Adrenal gland (tissue), 5 donors: Measurements from ENCODE around the gene GRID1.

ENCODE experiments used
- POLR2A ChIP-seq, 2 donors: fragments of 450-650 bp; IDR thresholded peaks; one replicate each; pipeline ENCODE4 v1.6.1; 2017; ENCODE audit warnings: antibody characterized with exemption in 2 of 2, mild to moderate bottlenecking in 2 of 2, moderate library complexity in 1 of 2
- TF ChIP-seq, protein P1 (sequence below), 6 experiments: fragments of 450-650 bp in 4 of 6; fragments of 200-600 bp in 2 of 6; sonication (generic) in 1 of 6; IDR thresholded peaks; 1 replicate in 5 of 6; 2 replicates in 1 of 6; pipeline versions ENCODE4 v1.5.1 to v1.8.0; 2016 to 2021; ENCODE audit warnings: antibody characterized with exemption in 6 of 6, mild to moderate bottlenecking in 2 of 6, moderate library complexity in 1 of 6
- donor health status: DM: no; HTN: no; CAD: no.

DNA sequence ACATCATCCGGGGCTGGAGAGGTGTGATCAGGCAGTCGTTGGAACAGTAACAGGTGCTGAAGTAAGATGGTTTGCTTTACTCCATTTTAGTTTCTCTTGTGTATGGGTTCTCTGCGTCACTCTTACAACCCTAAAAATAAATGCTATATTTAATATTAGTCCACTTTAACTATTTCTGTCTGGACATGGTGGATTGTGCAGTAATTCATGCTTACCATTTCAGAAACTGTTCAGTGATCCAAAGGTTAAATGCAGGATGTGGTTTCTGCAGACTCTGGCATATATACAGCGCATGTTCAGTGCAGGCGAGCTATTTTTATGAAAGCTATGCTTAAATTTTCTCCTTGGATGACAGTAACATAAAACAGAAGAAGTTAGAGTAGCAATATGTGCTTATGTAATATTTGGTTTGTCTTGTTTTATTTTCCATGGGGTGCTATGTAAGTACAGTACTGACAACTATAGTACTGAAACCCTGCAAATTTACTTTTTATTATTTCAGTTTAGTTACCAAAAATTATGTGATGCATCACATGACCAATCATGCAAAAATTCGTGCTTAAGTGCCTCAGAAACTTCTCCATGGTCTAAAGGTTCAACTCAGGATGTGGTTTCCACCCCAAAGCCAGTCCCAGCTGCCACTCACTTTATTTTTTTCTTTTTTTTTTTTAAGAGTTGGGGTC lies 46.6 kb upstream of the GRID1 start:
- TF ChIP-seq, protein P1, sequence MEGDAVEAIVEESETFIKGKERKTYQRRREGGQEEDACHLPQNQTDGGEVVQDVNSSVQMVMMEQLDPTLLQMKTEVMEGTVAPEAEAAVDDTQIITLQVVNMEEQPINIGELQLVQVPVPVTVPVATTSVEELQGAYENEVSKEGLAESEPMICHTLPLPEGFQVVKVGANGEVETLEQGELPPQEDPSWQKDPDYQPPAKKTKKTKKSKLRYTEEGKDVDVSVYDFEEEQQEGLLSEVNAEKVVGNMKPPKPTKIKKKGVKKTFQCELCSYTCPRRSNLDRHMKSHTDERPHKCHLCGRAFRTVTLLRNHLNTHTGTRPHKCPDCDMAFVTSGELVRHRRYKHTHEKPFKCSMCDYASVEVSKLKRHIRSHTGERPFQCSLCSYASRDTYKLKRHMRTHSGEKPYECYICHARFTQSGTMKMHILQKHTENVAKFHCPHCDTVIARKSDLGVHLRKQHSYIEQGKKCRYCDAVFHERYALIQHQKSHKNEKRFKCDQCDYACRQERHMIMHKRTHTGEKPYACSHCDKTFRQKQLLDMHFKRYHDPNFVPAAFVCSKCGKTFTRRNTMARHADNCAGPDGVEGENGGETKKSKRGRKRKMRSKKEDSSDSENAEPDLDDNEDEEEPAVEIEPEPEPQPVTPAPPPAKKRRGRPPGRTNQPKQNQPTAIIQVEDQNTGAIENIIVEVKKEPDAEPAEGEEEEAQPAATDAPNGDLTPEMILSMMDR (IDR thresholded peaks at IDR 0.05), result no peak
- no peak for TF ChIP-seq POLR2A (IDR thresholded peaks at IDR 0.05)
